ENCODE data around the gene SHB. TPM values are rescaled to one million over a fixed set of nuclear protein-coding genes. Genes with fewer than 3 reads are reported as not detected.

Gene SHB
- total RNA-seq, 1 donor from 2014 or later = 0.44 TPM

DNA sequence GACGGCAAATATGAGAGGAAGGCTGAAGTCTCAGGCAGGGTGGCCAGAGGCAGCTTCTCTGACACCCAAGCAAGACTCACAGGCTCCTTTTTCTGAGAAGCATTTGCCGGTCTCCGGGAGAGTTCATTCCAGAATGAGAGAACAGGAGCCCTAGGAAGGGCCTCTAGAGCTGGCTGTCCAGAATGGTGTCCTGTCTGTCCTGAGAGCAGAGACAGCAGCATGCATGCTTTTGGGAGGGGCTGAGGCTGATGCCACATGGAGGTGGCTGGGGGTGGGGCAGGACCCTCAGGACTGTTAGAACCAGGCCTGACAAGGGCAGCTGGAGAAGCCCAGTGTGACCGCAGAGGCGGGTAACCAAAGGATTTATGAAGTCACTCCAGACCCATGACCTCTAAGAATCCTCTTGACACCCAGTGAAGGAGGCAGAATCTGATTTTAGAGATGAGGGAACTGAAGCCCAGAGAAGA, 60.0 kb downstream of the SHB start:
- Mint-ChIP-seq H3K36me3 (ENCODE audit: low read depth) (no peaks in the 10 kb centered on the region), H3K4me1 (peaks cover 9% of the 10 kb centered on the region), H3K27ac (no peak overlapping the region), H3K4me3 (no peak overlapping the region), H3K9me3 (no peaks in the 10 kb centered on the region), H3K27me3 (no peaks in the 10 kb centered on the region)
- no peak for TF ChIP-seq CTCF (IDR thresholded peaks at IDR 0.05)
- ChIA-PET POLR2A (no interaction called here), CTCF (no interaction called here)
- intact Hi-C loops (cut with micrococcal nuclease) = no loop called here
- ATAC-seq (ENCODE audit: low read depth) = no peak
- no peak for DNase-seq

- Mint-ChIP-seq H3K4me1 (peaks cover 9% of the 10 kb centered on the region), H3K27me3 (no peaks in the 10 kb centered on the region), H3K4me3 (no peak overlapping the region), H3K27ac (no peak overlapping the region), H3K9me3 (no peaks in the 10 kb centered on the region), H3K36me3 (ENCODE audit: low read depth) (no peaks in the 10 kb centered on the region)
- CTCF ChIA-PET = no interaction called here
- POLR2A ChIA-PET = no interaction called here
- ATAC-seq (ENCODE audit: low read depth) (peak; percentile 37), DNase-seq (no peak)
- TF ChIP-seq CTCF (IDR thresholded peaks at IDR 0.05) = no peak
- intact Hi-C loops (cut with micrococcal nuclease) = no loop called here
Measured at GRCh38 chr9:38008168-38009034, 60.6 kb downstream of the SHB start.

DNA sequence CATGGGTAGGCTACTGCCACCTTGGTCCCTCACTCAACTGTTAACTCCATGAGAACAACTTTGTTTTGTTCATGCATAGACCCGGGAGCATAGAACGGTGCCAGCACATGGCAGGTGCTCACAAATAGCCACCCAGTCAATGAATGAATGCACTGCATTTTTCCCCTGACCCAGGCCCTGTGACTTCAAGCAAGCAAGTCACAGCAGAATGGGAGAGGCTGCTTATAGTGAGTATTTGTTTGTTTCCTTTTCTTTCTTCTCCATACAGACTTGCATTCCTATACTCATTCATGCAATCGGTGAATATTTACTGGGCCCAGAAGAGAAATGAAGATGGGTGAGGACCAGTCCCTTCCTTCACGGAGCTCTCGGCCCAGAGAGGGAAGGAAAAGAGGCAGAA, 62.0 kb downstream of the SHB start:
- no peak overlapping the region for H3K4me3 Mint-ChIP-seq
- H3K9me3 Mint-ChIP-seq = no peaks in the 10 kb centered on the region
- no peak for DNase-seq
- ChIA-PET CTCF (no interaction called here), POLR2A (no interaction called here)
- H3K4me1 Mint-ChIP-seq = peaks cover 9% of the 10 kb centered on the region
- intact Hi-C loops (cut with micrococcal nuclease) = no loop called here
- no peak overlapping the region for H3K27ac Mint-ChIP-seq
- ATAC-seq (ENCODE audit: low read depth) = no peak
- H3K36me3 Mint-ChIP-seq (ENCODE audit: low read depth) = no peaks in the 10 kb centered on the region
- H3K27me3 Mint-ChIP-seq = no peaks in the 10 kb centered on the region
- no peak for TF ChIP-seq CTCF (IDR thresholded peaks at IDR 0.05)

- no peaks in the 10 kb centered on the region for H3K27me3 Mint-ChIP-seq
- no peak overlapping the region for H3K4me3 Mint-ChIP-seq
- no peaks in the 10 kb centered on the region for H3K9me3 Mint-ChIP-seq
- no peaks in the 10 kb centered on the region for H3K36me3 Mint-ChIP-seq (ENCODE audit: low read depth)
- ChIA-PET POLR2A (no interaction called here), CTCF (interaction anchor here (0.6 kb wide), 1 partner anchor 96 kb away, joined by 3 read pairs; no protein-coding TSS in a partner anchor)
- intact Hi-C loops (cut with micrococcal nuclease) = no loop called here
- DNase-seq = no peak
- H3K4me1 Mint-ChIP-seq = peaks cover 9% of the 10 kb centered on the region
- no peak overlapping the region for H3K27ac Mint-ChIP-seq
- no peak for ATAC-seq (ENCODE audit: low read depth)
- TF ChIP-seq CTCF (IDR thresholded peaks at IDR 0.05) = no peak
Measured at GRCh38 chr9:38006163-38006562, 62.9 kb downstream of the SHB start.

- ChIA-PET CTCF (no interaction called here), POLR2A (no interaction called here)
- Mint-ChIP-seq H3K27ac (no peak overlapping the region), H3K36me3 (ENCODE audit: low read depth) (no peaks in the 10 kb centered on the region), H3K9me3 (no peaks in the 10 kb centered on the region), H3K4me3 (no peak overlapping the region), H3K27me3 (no peaks in the 10 kb centered on the region), H3K4me1 (peaks cover 9% of the 10 kb centered on the region)
- ATAC-seq (ENCODE audit: low read depth) (no peak), DNase-seq (no peak)
- intact Hi-C loops (cut with micrococcal nuclease) = no loop called here
- TF ChIP-seq CTCF (IDR thresholded peaks at IDR 0.05) = no peak
Measured at GRCh38 chr9:38004809-38005560, 64.0 kb downstream of the SHB start.
